22Rv1 (cell line): ENCODE measurements around the gene GADD45B.

Source experiments
- H3K27ac ChIP-seq: fragments of 450-650 bp; 2 replicates; pipeline ENCODE4 v1.5.1; 2017
- ZFX ChIP-seq: fragments of 450-650 bp; IDR thresholded peaks from 2 replicates; pipeline ENCODE4 v1.6.1; 2017; ENCODE audit warnings: antibody characterized with exemption, borderline replicate concordance
- TF ChIP-seq, protein P1 (sequence below): fragments of 450-650 bp; IDR thresholded peaks from 2 replicates; pipeline ENCODE4 v1.5.1; 2017; ENCODE audit warnings: mild to moderate bottlenecking

Gene GADD45B

DNA sequence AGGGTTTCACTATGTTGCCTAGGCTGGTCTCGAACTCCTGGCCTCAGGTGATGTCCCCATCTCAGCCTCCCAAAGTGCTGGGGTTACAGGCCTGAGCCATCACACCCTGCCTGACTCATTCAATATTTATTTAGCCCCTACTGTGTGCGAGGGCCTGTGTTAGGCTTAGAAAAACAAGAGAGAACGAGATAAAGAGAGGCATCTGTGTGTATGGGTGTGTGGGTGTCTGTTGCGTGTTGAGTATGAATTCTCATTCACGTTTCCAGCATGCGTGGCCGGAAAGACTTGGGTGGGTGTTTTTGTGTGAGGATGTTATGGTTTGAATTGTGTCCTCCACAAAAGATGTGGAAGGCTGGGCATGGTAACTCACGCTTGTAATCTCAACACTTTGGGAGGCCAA is 9.5 kb downstream of the GADD45B start:
- no peak overlapping the region for H3K27ac ChIP-seq
- TF ChIP-seq, protein P1, sequence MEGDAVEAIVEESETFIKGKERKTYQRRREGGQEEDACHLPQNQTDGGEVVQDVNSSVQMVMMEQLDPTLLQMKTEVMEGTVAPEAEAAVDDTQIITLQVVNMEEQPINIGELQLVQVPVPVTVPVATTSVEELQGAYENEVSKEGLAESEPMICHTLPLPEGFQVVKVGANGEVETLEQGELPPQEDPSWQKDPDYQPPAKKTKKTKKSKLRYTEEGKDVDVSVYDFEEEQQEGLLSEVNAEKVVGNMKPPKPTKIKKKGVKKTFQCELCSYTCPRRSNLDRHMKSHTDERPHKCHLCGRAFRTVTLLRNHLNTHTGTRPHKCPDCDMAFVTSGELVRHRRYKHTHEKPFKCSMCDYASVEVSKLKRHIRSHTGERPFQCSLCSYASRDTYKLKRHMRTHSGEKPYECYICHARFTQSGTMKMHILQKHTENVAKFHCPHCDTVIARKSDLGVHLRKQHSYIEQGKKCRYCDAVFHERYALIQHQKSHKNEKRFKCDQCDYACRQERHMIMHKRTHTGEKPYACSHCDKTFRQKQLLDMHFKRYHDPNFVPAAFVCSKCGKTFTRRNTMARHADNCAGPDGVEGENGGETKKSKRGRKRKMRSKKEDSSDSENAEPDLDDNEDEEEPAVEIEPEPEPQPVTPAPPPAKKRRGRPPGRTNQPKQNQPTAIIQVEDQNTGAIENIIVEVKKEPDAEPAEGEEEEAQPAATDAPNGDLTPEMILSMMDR, result no peak
- no peak for TF ChIP-seq ZFX

DNA sequence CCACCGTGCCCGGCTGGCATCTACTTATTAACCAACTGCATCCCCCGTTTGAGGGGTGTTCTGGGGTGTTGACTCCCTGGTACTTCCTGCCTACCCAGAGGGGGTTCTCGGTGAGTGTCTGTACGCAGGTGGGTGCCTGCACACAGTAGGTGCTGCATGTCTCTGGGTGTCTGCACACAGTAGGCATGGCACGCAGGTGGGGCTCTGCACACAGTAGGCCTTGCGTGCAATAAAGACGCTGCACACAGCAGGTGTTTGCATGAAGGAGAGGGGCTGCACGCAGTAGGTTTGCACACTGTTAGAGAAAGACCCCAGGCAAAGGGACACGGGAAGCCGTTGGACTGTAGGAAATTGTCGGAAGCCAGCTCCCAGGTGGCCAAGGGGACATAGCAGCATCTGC is 11.2 kb downstream of the GADD45B start:
- no peak for TF ChIP-seq ZFX
- TF ChIP-seq, protein P1, result no peak
- no peak overlapping the region for H3K27ac ChIP-seq

DNA sequence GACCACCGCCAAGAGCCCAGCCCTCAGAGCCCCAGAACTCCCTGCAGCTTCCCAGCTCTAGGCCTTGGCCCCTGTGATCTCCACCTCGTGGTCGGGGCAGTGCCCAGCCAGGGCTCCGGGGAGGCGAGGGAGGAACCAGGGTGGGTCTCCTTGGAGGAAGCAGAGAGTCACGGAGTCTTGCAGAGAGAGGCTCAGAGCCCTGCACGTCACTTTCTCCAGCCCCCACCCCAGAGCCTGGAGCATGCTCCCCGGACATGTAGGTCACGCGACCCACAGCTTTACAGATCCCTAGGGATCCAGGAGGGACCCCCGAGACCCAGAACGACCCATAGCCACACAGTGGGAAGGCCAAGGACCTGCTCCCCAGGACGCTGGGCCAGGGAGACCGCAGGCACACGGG is 11.9 kb downstream of the GADD45B start:
- TF ChIP-seq, protein P1, result no peak
- TF ChIP-seq ZFX, result no peak
- H3K27ac ChIP-seq, result no peak overlapping the region

DNA sequence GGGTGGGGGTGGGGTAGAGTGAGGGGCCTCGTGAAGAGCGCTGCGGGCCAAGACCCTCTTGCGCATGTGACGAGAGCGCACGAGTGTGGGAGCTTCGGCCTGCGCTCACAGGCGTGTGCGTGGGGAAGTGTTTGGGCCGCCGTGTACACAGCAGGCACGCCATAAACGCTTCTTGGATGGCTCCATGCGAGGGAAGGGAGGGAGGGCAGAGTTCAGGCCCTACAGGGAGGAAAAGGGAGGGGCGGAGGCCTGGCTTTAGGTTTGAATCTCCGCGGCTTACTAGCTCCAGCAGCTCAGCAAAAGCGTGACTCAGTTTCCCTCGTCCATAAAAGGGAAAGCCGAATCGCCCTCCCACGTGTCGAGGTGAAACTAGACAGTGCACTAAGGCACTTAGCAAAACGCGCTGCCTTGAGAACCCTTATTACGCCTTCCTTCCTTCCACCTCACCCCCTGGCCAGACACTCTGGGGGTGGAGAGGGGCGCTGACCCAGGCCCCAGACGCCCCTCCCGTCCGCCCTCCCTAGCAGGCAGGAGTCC is 12.5 kb downstream of the GADD45B start:
- TF ChIP-seq, protein P1, result no peak
- no peak for TF ChIP-seq ZFX
- H3K27ac ChIP-seq, result peak overlapping the region; percentile 23; the same call in 1 of the 2 replicates

GRCh38 chr19:2488942-2489731 is 13.2 kb downstream of the GADD45B start:
- peak overlapping the region; percentile 23 for H3K27ac ChIP-seq
- TF ChIP-seq, protein P1, result peak; percentile 11; the same call in 1 of the 2 replicates
- no peak for TF ChIP-seq ZFX

- no peak overlapping the region for H3K27ac ChIP-seq
- TF ChIP-seq ZFX, result no peak
- TF ChIP-seq, protein P1, result no peak
Observed at GRCh38 chr19:2490659-2491058, 14.7 kb downstream of the GADD45B start.

GRCh38 chr19:2491130-2491801 is 15.3 kb downstream of the GADD45B start:
- no peak for TF ChIP-seq ZFX
- H3K27ac ChIP-seq, result no peak overlapping the region
